Amniotic stem cell (primary cell): Measurements from ENCODE around the gene ATXN1.

Experiments used
- DNase-seq: peaks from one replicate; lab custom pipeline; 2025; lab: John Stamatoyannopoulos, UW

Gene ATXN1

DNA sequence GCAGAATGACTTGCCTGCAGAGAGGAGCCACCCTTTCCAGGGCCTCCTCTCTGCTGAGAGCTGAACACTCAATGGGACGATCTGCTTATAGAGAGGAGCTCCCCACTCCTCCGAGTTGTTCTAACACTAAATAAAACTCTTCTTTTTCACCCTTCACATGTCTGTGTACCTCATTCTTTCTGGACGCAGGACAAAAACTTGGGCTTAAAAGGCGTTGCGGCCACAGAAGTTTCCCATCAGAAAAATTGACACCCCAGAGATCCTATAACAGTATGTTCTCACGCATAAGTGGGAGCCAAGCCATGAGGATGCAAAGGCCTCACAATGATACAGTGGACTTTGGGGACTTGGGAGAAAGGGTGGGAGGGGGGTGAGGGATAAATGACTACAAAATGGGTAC is 401.7 kb downstream of the ATXN1 start:
- no peak for DNase-seq

DNA sequence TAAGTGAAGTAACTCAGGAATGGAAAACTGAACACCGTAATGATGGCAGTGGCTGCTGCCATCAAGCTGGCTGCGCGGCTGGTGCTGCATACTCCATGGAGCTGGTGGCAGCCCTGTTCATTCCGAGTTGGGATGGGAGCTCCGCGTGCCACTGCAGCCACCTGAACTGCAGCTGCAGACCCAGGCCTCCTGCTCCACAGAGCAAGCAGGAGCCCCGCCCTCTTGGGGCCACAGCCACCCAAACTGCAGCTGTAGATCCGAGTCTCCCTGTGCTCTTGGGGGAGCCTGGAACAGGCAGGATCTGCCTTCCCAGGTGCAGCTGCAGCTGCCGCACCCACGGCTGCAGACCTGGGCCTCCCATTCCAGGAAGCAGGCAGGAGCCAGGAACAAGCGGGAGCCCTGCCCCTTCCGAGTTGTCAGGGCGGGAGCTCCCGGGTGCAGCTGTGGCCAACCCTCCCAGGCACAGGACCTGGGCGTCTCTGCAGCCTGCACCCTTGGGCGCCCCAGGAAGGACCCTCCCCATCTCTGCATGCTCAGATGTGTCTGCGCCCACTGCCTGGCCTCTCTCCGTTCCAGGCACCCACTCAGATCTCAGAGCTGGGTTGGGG is 402.6 kb downstream of the ATXN1 start:
- no peak for DNase-seq

DNA sequence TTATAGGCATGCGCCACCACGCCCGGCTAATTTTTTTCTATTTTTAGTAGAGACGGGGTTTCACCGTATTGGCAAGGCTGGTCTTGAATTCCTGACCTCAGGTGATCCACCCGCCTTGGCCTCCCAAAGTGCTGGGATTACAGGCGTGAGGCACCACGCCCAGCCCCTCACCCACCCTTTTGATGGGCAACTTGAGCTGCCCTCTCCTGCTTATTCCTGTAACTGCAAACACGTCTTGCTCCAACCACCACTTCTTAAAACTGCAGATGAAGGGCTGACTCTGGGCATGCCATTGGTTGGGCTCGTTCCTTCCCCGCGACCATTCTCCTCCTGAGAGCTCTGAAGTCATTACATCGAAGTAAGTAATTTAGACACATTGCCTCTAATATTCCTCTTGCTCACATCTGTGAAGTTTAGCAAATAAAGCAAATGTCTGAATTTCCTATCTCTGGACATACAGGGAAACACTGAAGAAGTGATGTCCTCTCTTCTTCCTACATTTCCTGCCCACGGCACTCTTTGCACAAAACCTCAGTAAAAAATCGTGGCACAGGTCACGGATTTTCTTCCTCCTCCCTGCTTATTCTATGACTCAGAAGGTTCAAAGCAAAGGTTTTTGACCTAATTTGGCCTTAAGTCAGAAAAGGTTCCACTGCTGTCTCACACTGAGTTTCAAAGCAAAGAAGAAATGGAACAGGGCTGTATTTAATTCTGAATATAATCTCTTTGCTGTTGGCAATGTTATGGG is 405.4 kb downstream of the ATXN1 start:
- no peak for DNase-seq

DNA sequence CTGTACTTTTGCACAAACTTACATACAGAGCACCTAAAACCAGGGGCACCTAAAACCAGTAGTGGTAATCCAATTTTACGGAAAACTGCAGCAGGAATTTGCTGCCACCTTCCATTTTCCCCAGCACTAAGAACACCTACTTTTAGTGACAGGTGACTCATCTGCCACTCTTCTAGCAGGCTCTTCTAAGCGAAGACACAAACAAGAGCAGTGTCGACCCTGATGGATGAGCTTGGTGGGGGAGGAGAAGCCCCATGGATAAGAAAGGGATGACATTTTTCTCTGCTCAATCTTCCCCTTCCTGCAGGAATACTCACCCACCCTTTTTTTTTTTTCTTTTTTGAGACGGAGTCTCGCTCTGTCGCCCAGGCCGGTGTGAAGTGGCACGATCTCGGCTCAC is 406.0 kb downstream of the ATXN1 start:
- DNase-seq = no peak

DNA sequence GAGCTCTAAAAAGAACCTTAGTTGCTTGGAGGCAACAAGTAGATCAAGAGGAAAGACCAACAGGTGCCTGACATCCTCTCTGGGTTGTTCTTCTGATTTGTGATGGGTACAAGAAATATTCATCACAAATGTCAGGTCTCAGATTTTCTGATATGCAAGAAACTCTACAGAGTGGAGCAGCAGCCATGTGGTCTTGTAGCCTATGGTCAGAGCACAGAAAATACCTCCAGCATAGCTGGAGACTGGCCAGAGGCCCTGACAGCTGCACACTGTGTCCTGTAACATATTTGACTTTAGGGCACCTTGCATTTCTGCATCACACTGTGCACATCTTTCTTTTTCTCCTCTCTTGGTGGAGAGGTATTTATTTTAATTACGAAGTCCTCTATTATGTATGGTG is 406.6 kb downstream of the ATXN1 start:
- DNase-seq = no peak

DNA sequence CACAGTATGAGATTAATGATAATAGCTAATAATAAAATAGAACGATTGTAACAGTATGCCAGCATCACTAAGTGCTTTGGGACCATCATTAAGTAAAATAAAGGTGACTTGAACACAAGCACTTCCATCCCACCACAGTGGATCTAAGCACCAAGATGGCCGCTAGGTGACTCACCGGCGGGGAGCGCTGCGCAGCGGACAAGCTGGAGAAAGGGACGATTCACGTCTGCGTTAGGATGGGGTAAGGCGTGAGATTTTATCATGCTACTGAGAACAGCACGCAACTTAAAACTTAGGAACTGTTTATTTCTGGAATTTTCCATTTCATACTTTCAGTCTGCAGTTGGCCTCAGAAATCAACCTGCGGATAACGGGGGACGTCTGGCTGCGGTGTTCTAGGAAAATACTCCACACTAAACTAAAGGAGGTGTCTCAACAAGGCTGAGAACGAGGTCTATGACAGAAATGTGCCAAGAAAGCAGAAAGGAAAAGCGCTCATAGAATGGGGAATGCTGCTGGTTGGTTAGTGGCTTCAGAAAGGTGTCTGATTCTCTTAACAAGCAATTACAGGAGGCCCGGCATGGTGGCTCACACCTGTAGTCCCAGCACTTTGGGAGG is 408.3 kb downstream of the ATXN1 start:
- DNase-seq = no peak

DNA sequence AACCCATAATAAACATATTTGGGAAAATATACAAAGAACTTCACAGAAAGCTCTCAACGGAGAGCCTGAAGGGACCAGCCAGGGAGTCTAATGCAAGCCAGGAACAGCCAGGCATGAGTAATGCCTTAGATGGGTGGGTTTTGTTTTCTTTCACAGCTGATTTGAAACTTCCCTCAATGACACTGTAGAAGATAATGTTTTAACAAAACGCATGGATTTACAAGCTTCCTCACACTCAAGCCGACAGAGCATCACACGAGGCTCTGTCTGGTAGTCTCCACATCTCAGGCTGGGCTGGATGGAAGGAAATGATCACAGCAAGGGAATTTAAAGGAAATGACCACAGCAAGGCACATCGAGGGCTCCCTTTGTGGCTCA is 409.0 kb downstream of the ATXN1 start:
- peak; percentile 66 for DNase-seq

DNA sequence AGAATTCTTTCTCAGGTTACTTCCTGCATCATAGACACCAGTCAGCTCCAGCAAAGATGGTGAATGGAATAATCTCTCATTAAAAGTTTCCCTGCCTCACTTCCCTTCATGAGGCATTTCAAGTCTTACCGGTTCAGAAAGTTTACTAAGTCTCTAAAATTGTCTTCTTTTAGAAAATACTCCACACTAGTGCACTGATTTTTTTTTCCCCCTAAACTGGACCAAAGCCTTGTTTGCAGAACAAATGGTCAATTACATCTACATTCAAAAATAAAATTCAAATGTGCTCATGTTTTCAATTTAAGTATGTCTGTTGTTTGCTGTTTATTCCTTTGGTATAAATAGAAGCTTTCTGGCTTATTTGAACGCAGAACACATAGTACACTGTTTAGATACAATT is 411.7 kb downstream of the ATXN1 start:
- no peak for DNase-seq

DNA sequence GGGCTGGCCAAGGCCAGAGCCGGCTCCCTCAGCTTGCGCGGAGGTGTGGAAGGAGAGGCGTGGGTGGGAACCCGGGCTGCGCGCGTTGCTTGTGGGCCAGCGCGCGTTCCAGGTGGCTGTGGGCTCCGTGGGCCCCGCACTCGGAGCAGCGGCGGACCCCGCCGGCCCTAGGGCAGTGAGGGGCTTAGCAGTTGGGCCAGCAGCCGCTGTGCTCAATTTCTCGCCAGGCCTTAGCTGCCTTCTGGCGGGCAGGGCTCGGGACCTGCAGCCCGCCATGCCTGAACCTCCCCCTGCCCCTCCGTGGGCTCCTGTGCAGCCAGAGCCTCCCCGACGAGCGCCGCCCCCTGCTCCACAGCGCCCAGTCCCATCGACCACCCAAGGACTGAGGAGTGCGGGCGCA is 414.4 kb downstream of the ATXN1 start:
- no peak for DNase-seq

DNA sequence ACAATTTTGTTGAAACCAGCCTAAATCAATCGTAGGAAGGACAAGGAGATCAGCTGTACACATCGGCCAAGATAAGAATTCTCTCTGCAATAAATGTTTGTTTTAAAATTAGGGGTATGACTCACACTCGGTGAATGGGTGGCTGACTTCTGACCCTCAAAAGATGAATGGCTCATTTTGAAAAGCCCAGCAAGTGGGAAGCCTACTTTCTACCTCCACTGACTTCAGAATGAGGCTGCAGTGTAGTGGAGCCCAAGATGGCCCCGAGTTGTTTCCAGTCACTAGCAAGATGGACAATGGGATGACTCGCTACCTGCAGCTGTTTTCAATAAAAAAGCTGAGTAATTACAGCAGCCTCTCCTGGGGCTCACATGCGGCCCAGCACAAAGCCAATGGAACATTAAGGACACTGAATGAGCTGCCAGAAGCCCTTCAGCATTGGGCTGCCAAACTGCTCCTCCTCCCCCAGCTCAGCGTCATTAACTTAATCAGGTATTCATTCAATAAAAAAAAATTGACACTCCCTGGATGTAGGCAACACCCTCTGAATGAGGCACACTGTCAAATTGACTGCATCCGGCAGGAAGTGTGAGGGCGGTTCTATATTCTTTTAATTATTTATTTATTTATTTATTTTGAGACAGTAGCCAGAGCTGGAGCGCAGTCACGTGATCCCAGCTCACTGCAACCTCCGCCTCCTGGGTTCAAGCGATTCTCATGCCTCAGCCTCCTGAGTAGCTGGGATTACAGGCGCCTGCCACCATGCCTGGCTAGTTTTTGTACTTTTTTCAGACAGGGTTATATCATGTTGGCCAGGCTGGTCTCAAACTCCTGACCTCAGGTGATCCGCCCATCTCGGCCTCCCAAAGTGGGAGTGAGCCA is 415.6 kb downstream of the ATXN1 start:
- DNase-seq = peak; percentile 69

DNA sequence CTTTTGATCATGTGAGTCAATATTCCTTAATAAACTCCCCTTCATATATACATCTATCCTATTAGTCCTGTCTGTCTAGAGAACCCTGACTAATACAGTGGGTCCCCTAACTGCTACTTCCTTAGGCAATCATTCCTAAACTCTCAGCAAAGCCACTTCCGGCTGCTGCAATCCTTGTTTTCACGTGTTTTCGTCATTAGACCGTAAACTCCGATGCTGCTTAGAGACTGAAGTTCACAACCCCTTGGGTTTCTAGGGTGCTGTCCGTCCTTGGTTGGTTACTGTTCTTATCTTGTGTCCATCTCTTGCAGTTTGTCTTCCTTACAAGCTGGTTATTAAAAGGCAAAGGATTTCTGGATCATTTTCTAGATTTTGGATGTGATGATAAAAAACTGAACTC is 416.5 kb downstream of the ATXN1 start:
- no peak for DNase-seq

DNA sequence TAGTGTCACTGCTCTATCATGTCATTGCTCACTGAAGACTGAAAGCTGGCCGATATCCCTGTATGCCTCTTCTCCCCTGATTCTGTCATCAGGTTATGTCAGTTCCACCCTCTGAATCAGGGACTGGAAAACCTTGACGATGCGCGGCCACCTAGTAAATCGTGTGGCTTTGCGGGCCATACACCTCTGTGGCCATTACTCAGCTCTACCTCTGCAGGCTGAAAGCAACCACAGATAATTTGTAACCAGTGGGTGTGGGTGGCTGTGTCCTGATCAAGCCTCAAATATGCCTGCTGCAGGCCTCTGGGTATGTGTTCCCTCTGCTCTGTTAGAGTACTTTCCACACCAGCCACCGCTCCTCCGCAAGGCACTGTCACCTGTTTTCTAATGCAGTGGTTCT is 417.7 kb downstream of the ATXN1 start:
- no peak for DNase-seq

DNA sequence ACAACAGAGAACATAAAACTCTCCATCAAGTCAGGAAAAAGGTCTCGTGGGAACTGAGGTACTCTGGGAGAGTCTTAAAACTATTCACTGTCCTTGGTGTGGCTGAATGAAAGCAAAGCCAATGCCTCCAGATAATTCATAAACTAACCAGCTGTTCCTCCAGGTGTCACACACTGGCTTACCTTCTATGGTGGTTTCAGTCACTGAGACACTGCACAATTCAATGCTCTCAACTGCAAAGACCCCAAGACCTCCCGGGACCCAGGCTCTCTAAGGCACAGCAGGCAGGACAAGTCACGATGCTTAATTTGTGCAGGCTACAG is 422.0 kb downstream of the ATXN1 start:
- no peak for DNase-seq

DNA sequence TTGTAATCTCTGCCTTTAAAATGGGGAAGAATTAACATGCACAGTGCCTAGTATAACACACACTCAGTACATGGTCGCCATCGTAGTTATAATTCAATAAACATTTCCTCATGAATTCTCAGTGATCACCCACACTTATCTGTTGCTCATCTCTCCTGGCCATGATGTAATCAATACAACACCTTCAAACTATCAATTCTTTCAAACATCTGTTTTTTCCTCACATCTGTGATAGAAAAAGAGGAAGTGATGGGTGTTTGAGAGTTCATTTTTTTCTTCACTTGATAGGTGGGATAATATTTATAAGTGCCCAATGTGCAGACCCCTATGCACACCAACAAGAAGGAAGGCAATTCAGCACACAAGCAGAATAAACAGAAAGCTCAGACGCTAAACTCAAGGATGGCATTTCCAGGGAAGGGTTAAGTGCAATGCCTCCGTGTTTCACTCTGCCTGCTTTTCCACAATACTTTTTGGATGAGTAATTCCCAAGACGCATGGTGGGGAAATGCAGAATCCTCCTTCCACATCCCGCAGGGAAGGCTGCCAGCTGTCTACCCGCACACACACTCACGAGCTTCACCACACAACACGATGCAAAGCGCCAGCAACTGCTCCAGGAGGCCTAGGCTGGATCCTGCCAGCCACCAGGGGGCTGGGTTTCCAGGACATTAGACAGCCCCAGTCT is 422.5 kb downstream of the ATXN1 start:
- peak; percentile 98 for DNase-seq

DNA sequence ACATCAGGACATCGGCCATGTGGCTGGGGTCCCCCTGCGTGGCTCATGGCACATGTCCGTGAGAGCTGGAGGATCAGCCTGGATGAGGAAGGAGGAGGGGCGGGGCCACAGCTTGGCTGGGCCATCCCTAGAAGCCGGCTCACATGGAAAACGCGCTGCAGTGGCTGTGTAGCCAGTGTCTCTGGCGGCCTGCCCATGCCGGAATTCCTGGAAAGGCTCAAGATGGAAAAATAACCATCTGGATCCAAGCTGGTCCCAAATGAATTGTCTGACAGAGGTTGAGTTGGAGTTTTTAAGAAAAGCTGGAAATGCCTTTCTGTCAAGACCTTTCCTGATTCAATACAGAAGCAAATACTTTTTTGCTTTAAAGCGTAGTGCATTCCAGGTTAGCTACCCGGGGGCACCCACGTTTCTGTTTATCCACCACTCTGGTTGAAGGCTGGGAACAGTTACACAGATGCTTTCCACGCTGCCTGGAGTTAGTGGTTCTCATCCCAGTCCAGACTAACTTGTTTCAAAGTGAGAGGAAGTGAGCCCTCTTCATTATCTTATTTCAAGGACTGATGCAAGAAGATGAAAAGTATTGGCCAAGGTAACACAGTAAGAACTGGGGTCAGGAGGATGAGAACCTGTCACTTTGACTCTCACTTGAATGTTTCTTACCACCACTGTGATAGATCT is 423.8 kb downstream of the ATXN1 start:
- DNase-seq = peak; percentile 55

DNA sequence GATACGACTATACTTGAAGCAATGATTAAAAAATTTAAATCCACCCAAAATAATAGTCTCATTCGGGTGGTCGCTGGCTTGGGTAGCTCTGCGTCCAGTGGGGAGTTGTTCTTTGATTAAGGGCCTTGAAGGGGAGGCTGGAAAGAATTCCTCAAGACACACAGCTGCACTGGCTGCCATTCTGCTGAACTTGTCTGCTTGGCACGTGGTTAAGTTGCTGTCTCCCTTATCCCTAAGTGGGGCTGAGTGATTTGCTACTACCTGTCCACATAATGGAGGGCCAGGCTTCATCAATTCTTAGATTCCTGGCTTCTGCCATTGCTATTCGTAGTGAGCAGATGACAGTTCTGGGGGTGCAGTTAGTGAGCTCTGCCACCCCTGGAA is 424.4 kb downstream of the ATXN1 start:
- no peak for DNase-seq

DNA sequence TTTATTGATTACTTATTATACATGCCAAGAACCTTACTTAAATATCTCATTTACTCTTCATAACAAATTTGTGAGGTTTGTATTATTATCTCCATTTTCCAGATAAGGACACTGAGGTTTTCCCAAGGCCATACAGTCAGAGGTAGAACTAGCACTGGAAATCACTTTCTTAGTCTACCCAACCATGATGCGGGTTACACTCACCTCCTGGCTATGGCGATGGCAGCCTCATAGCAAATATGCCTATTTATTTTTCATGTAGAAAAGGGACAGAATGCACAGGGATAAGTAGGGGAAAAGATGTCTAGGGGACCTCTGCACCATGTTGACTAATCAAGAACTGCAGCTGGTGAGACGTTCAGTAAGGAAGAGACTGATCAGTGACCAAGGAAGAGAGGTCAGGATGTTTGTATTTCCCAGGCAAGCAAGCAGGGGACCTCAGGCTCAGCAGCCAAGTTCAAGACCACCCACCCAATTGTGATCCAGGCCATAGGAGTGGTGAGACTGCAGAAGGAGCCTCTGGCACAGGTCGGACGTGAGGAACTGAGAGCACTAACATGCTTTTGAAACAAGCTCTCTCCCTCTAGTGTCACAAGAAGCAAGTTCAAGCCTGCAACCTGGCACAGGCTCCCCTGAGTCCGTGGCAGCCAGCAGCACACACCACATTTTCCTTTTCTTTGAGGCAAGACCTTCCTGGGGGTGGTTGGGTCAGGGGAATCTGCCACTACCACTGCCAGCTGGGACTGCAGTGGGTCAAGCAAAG is 425.0 kb downstream of the ATXN1 start:
- DNase-seq = no peak

DNA sequence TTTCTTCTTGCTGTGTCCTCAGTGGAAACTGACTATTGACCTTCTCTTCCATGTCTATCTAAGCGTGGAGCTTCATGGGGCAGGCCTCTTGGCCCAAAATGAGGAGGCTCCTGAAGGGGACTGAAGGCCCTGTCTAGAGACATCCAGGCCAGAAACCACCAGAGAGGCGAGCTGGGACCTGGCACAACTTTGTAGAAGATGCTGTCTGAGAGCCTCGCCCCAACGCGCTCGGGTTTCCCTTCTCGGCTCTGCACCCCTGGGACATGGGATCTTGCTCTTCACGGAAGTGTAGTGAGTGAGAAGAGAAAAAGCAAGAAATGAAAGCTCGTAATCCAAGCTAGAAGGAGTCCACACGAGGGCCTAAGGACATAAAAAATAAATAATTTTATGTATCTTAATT is 426.1 kb downstream of the ATXN1 start:
- no peak for DNase-seq

DNA sequence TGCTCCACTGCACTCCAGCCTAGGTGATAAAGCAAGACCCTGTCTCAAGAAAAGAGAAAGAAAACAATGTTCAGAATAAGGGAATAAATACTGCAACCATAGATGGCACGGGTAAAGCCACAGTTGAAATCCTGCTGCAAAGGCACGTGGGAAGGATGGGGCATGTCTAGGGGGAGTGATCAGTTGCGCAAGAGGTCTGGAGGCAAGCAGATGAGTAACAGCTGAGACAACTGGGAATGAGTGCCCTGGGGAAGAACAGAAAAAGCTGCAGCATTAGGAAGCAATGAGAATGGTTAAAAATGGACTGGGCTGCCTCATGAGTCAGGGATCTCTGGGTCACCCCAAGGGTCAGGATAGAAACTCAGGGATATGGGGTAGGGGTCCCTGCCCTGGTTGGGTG is 426.6 kb downstream of the ATXN1 start:
- DNase-seq = peak; percentile 55

DNA sequence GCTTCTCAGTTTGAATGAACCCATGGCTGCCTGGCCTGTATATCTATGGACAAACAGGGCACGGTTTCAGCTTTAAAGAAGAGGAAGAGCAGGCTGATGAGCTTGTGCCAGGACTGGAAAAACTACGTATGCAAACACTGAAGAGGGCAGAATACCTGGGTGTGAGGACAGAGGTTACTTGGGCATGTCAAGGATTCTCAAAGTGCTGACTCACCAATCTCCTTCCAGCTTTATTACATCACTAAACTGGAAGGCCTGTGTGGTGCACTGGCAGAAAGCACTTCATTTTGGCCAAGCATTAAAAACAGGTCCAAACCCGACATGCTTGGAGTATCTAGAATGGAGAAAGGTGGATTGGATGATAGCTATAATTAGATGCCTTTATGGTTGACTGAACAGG is 427.7 kb downstream of the ATXN1 start:
- no peak for DNase-seq

DNA sequence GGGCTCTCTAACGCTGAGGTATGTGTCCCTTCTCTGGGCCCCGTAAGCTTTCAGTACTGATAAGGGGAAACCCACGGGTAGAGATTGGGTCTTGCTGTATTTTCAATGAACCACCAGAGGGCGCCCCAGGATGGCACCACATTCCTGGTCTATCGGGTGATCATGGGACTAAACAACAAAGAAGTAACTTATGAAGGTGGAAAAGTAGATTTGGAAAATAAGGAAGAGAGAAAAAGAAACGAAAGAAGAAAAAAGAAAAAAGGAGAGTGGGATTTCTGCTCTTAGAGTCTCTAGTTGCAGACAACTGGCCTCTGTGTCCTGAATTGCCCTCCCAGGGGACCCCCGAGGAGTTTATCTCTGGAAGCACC is 429.1 kb downstream of the ATXN1 start:
- DNase-seq = peak; percentile 61
